MM.1S (cell line): ENCODE measurements around the gene PTPRF.

Experiments
- DNase-seq: peaks from one replicate; pipeline ENCODE4 v3.0.0-alpha.2; 2015
- H2AFZ ChIP-seq: fragments of 300-600 bp; sonication (generic); 2 replicates; pipeline ENCODE4 v1.6.0; 2016; ENCODE audit warnings: antibody characterized with exemption, low read length
- H3F3A ChIP-seq: fragments of 300-600 bp; sonication (generic); 2 replicates; pipeline ENCODE4 v1.6.1; 2016; ENCODE audit warnings: mild to moderate bottlenecking, antibody characterized with exemption, low read length, moderate library complexity, mixed read lengths; ENCODE audit not compliant: insufficient read depth
- H3K27ac ChIP-seq: fragments of 300-600 bp; sonication (generic); 2 replicates; pipeline ENCODE4 v1.5.1; 2016; ENCODE audit warnings: mild to moderate bottlenecking, low read length
- H3K27me3 ChIP-seq: fragments of 300-600 bp; sonication (generic); replicated peaks from 2 replicates; pipeline ENCODE4 v1.6.0; 2016; ENCODE audit warnings: low read length; ENCODE audit not compliant: insufficient read depth
- H3K36me3 ChIP-seq: fragments of 300-600 bp; sonication (generic); replicated peaks from 2 replicates; pipeline ENCODE4 v1.6.1; 2016; ENCODE audit warnings: mild to moderate bottlenecking, low read length, mixed read lengths; ENCODE audit not compliant: insufficient read depth
- H3K4me1 ChIP-seq: fragments of 300-600 bp; sonication (generic); 2 replicates; pipeline ENCODE4 v1.6.1; 2016; ENCODE audit warnings: low read length, mixed read lengths
- H3K4me2 ChIP-seq: fragments of 300-600 bp; sonication (generic); 2 replicates; pipeline ENCODE4 v1.6.0; 2016; ENCODE audit warnings: low read depth, low read length
- H3K4me3 ChIP-seq: fragments of 300-600 bp; sonication (generic); 2 replicates; pipeline ENCODE4 v1.5.1; 2016; ENCODE audit warnings: low read length, mixed read lengths
- H3K79me2 ChIP-seq: fragments of 300-600 bp; sonication (generic); 2 replicates; pipeline ENCODE4 v1.6.1; 2016; ENCODE audit warnings: mixed run types, low read length, mixed read lengths
- H3K9ac ChIP-seq: fragments of 300-600 bp; sonication (generic); 2 replicates; pipeline ENCODE4 v1.6.1; 2016; ENCODE audit warnings: low read length, mixed read lengths
- H3K9me2 ChIP-seq: fragments of 300-600 bp; sonication (generic); replicated peaks from 2 replicates; pipeline ENCODE4 v1.6.1; 2016; ENCODE audit warnings: mild to moderate bottlenecking, low read length, mixed read lengths; ENCODE audit not compliant: insufficient read depth
- H3K9me3 ChIP-seq: fragments of 300-600 bp; sonication (generic); replicated peaks from 2 replicates; pipeline ENCODE4 v1.6.1; 2016; ENCODE audit warnings: mild to moderate bottlenecking, low read length, mixed read lengths; ENCODE audit not compliant: insufficient read depth
- H4K20me1 ChIP-seq: fragments of 300-600 bp; sonication (generic); 2 replicates; pipeline ENCODE4 v1.6.1; 2016; ENCODE audit warnings: mild to moderate bottlenecking, low read length, moderate library complexity, mixed read lengths; ENCODE audit not compliant: insufficient read depth
- EZH2 ChIP-seq: fragments of 300-600 bp; sonication (generic); optimal IDR thresholded peaks from 2 replicates; pipeline ENCODE3; 2017; ENCODE audit warnings: low read depth, mild to moderate bottlenecking, antibody characterized with exemption, low read length, mixed read lengths
- EZH2phosphoT487 ChIP-seq: fragments of 300-600 bp; sonication (generic); IDR thresholded peaks from 2 replicates; pipeline ENCODE4 v1.6.1; 2018; ENCODE audit warnings: antibody characterized with exemption, low read length
- TF ChIP-seq, protein P1 (sequence below): fragments of 300-600 bp; sonication (generic); IDR thresholded peaks from 2 replicates; pipeline ENCODE4 v1.5.1; 2016; ENCODE audit warnings: antibody characterized with exemption, low read length, mixed read lengths

PTPRF gene

DNA sequence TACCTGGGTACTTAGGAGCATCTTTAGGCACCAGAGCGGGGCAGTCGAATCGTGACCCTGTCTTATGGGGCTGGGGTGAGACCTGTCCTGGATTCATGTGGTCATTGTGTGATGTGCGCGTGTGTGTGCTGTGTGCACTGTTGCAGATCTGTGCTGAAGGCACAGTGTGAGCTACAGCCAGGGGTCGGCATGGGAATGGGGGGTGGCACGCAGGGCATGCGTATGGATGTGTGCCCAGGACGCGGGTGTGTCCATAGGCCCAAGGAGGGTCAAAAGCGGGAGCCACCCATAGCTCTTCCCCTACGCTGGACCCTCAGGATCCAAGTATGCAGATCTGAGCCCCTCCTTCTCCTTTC is 14.6 kb downstream of the PTPRF start:
- no peaks in the 10 kb centered on the region for H4K20me1 ChIP-seq
- no peaks in the 10 kb centered on the region for H3K27me3 ChIP-seq
- no peaks in the 10 kb centered on the region for H3F3A ChIP-seq
- H3K79me2 ChIP-seq: no peaks in the 10 kb centered on the region
- no peaks in the 10 kb centered on the region for H3K36me3 ChIP-seq
- H3K9ac ChIP-seq: no peak overlapping the region
- no peaks in the 10 kb centered on the region for H3K9me2 ChIP-seq
- H3K9me3 ChIP-seq: no peaks in the 10 kb centered on the region
- no peak overlapping the region for H3K4me3 ChIP-seq
- H3K4me1 ChIP-seq: 0 out of 2 replicates have a peak, but pooled peaks cover 7% of the 10 kb centered on the region
- no peak for DNase-seq
- H3K4me2 ChIP-seq: no peak overlapping the region
- no peak overlapping the region for H2AFZ ChIP-seq
- TF ChIP-seq EZH2: no peak
- TF ChIP-seq, protein P1, sequence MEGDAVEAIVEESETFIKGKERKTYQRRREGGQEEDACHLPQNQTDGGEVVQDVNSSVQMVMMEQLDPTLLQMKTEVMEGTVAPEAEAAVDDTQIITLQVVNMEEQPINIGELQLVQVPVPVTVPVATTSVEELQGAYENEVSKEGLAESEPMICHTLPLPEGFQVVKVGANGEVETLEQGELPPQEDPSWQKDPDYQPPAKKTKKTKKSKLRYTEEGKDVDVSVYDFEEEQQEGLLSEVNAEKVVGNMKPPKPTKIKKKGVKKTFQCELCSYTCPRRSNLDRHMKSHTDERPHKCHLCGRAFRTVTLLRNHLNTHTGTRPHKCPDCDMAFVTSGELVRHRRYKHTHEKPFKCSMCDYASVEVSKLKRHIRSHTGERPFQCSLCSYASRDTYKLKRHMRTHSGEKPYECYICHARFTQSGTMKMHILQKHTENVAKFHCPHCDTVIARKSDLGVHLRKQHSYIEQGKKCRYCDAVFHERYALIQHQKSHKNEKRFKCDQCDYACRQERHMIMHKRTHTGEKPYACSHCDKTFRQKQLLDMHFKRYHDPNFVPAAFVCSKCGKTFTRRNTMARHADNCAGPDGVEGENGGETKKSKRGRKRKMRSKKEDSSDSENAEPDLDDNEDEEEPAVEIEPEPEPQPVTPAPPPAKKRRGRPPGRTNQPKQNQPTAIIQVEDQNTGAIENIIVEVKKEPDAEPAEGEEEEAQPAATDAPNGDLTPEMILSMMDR: no peak
- H3K27ac ChIP-seq: no peak overlapping the region

DNA sequence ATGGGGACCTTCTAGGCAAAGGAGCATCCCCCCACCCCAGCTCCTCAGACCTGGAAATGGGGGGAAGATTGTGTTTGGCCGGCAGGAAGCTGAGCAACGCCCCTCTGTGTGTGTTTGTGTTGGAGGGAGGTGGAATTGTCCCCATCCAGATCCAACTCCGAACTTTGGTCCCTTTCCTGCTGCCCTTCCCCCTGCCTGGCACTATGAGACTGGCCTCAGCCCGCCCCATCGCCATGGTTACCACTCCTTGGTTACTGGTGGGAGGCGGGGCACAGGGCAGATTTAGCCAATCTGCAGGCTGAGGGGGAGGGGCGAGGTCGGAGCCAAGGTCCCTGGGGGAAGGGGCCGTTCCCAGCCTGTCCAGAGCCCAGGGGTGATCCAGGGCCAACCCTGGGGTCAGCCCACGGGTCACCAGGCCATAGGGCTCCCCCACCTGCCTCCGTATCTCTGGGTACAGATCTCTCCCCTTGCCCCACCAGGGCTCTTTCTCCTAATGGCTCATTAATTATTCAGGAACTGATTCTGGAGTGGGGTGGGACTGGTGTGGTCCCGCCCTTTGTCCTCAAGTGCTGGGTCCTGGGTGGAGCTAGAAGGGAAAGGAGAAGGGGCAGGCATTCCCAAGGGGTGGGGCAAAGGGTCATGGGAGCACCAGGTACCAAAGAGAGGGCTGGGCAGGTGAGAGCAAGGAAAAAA is 15.2 kb downstream of the PTPRF start:
- peak overlapping the region; percentile 57 for H2AFZ ChIP-seq
- peak overlapping the region; percentile 40; the same call in 1 of the 2 replicates for H3K4me2 ChIP-seq
- H3K4me1 ChIP-seq: 0 out of 2 replicates have a peak, but pooled peaks cover 7% of the 10 kb centered on the region
- H3K4me3 ChIP-seq: peak overlapping the region; percentile 19; the same call in 1 of the 2 replicates
- H3K36me3 ChIP-seq: no peaks in the 10 kb centered on the region
- H3K27me3 ChIP-seq: no peaks in the 10 kb centered on the region
- DNase-seq: peak; percentile 55
- H3K9me2 ChIP-seq: no peaks in the 10 kb centered on the region
- no peaks in the 10 kb centered on the region for H3K9me3 ChIP-seq
- H3K9ac ChIP-seq: peak overlapping the region; percentile 3; the same call in 1 of the 2 replicates
- no peak overlapping the region for H3K27ac ChIP-seq
- H3K79me2 ChIP-seq: no peaks in the 10 kb centered on the region
- H3F3A ChIP-seq: no peaks in the 10 kb centered on the region
- H4K20me1 ChIP-seq: no peaks in the 10 kb centered on the region
- TF ChIP-seq EZH2phosphoT487 (no peak), EZH2 (no peak)
- TF ChIP-seq, protein P1: no peak

DNA sequence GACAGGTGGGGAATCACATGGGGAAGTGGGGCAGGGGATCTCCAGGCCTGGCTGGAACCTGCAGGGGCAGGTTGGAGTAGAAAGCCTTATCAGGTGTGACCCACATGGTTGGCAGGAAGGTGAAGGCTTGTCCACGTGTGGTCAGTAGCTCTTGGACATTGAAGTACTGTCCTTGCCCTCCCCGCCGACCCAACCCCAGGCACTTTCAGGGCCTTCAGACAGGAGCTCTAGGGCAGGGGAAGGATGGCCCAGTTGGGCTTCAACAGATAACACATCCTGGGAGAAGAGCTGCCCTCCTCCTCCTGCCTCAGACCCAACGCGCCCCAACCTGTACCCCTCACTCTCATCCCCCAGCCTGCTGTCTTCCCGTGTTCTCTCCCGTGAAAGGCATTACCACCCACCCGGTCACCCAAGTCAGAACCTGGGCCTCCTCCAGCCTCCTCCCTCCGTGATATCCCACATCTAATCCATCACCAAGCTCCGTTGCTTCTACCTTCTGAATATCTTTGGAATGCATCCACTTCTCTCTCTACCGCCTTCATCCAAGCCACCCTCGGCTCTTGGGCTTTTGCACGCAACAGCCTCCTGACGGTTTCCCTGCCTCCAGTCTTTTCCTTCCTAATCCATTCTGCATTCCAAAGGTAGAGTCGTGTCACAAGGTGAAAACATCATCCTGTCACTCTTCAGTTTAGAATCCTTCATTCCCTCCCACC is 15.9 kb downstream of the PTPRF start:
- no peaks in the 10 kb centered on the region for H3F3A ChIP-seq
- no peaks in the 10 kb centered on the region for H3K36me3 ChIP-seq
- DNase-seq: no peak
- TF ChIP-seq, protein P1: no peak
- TF ChIP-seq EZH2: no peak
- no peak for TF ChIP-seq EZH2phosphoT487
- no peaks in the 10 kb centered on the region for H3K27me3 ChIP-seq
- no peaks in the 10 kb centered on the region for H3K9me2 ChIP-seq
- H3K4me2 ChIP-seq: peak overlapping the region; percentile 40; the same call in 1 of the 2 replicates
- H3K9ac ChIP-seq: no peak overlapping the region
- H3K4me1 ChIP-seq: 0 out of 2 replicates have a peak, but pooled peaks cover 7% of the 10 kb centered on the region
- no peaks in the 10 kb centered on the region for H3K79me2 ChIP-seq
- no peak overlapping the region for H3K27ac ChIP-seq
- no peaks in the 10 kb centered on the region for H4K20me1 ChIP-seq
- H3K9me3 ChIP-seq: no peaks in the 10 kb centered on the region
- peak overlapping the region; percentile 57 for H2AFZ ChIP-seq
- H3K4me3 ChIP-seq: peak overlapping the region; percentile 19; the same call in 1 of the 2 replicates
